HG03354 (cell line): ENCODE measurements around the gene MACF1.

Experiments used
- ATAC-seq: cut with Tn5 transposase; IDR thresholded peaks from one replicate; pipeline ENCODE4 v1.9.1; 2021; ENCODE audit warnings: mild to moderate bottlenecking; ENCODE audit not compliant: unreplicated experiment, poor library complexity, severe bottlenecking

MACF1 gene

GRCh38 chr1:39258146-39258924 lies 53.8 kb downstream of the MACF1 start:
- no peak for ATAC-seq

GRCh38 chr1:39258925-39259244 lies 54.4 kb downstream of the MACF1 start:
- no peak for ATAC-seq

GRCh38 chr1:39261712-39262221 lies 57.3 kb downstream of the MACF1 start:
- no peak for ATAC-seq

GRCh38 chr1:39262802-39263201 lies 58.3 kb downstream of the MACF1 start:
- no peak for ATAC-seq

- no peak for ATAC-seq
Measured at GRCh38 chr1:39266269-39266668, 61.8 kb downstream of the MACF1 start.

- no peak for ATAC-seq
Measured at GRCh38 chr1:39266792-39267191, 62.3 kb downstream of the MACF1 start.

- ATAC-seq, result no peak
Measured at GRCh38 chr1:39268112-39268581, 63.7 kb downstream of the MACF1 start.

- no peak for ATAC-seq
Measured at GRCh38 chr1:39268906-39269305, 64.4 kb downstream of the MACF1 start.

- no peak for ATAC-seq
Measured at GRCh38 chr1:39269349-39269748, 64.9 kb downstream of the MACF1 start.

- peak; percentile 73 for ATAC-seq
Measured at GRCh38 chr1:39269791-39270342, 65.4 kb downstream of the MACF1 start.

GRCh38 chr1:39270368-39270767 lies 65.9 kb downstream of the MACF1 start:
- ATAC-seq, result no peak

- ATAC-seq, result peak; percentile 65
Measured at GRCh38 chr1:39272027-39272797, 67.7 kb downstream of the MACF1 start.

GRCh38 chr1:39272798-39273469 lies 68.4 kb downstream of the MACF1 start:
- no peak for ATAC-seq

- ATAC-seq, result no peak
Measured at GRCh38 chr1:39275836-39276507, 71.5 kb downstream of the MACF1 start.

GRCh38 chr1:39277879-39278278 lies 73.4 kb downstream of the MACF1 start:
- no peak for ATAC-seq

- no peak for ATAC-seq
Measured at GRCh38 chr1:39282537-39283216, 78.2 kb downstream of the MACF1 start.

GRCh38 chr1:39283858-39284257 lies 79.4 kb downstream of the MACF1 start:
- ATAC-seq, result no peak

- no peak for ATAC-seq
Measured at GRCh38 chr1:39287541-39287940, 83.0 kb downstream of the MACF1 start.
